Measurements from ENCODE around the gene METAP2.

The METAP2 gene

GRCh38 chr12:95545303-95545702 is 71.4 kb downstream of the METAP2 start:
- Histone ChIP-seq H3K9me3 (ENCODE audit: low read length) (peaks cover 7% of the 10 kb centered on the region; the same call in 1 of the 2 replicates), H3K9me2 (ENCODE audit: low read depth, low read length) (no peaks in the 10 kb centered on the region), H3K9ac (ENCODE audit: low read length) (no peak overlapping the region), H3K4me2 (ENCODE audit: low read length) (no peak overlapping the region), H3K36me3 (ENCODE audit: insufficient read depth, low read length) (no peaks in the 10 kb centered on the region; the same call in 1 of the 2 replicates), H3K4me1 (ENCODE audit: insufficient read depth, low read length, severe bottlenecking) (no peaks in the 10 kb centered on the region), H2AFZ (ENCODE audit: low read length) (no peak overlapping the region), H3K27me3 (ENCODE audit: insufficient read depth, low read length) (peaks cover 14% of the 10 kb centered on the region; the same call in 1 of the 2 replicates), H3K27ac (ENCODE audit: low read depth, low read length, poor library complexity, severe bottlenecking) (no peak overlapping the region), H3K4me3 (ENCODE audit: low read depth, low read length, poor library complexity, severe bottlenecking) (no peak overlapping the region), H4K20me1 (ENCODE audit: insufficient read depth, low read length) (no peaks in the 10 kb centered on the region), H3F3A (ENCODE audit: insufficient read depth, low read length) (no peaks in the 10 kb centered on the region), H3K79me2 (ENCODE audit: insufficient read depth, low read length) (no peaks in the 10 kb centered on the region)
- no peak for TF ChIP-seq CTCF (IDR thresholded peaks at IDR 0.05; ENCODE audit: low read length)
- TF ChIP-seq EZH2 (IDR thresholded peaks at IDR 0.05; ENCODE audit: borderline replicate concordance, low read length) = no peak

DNA sequence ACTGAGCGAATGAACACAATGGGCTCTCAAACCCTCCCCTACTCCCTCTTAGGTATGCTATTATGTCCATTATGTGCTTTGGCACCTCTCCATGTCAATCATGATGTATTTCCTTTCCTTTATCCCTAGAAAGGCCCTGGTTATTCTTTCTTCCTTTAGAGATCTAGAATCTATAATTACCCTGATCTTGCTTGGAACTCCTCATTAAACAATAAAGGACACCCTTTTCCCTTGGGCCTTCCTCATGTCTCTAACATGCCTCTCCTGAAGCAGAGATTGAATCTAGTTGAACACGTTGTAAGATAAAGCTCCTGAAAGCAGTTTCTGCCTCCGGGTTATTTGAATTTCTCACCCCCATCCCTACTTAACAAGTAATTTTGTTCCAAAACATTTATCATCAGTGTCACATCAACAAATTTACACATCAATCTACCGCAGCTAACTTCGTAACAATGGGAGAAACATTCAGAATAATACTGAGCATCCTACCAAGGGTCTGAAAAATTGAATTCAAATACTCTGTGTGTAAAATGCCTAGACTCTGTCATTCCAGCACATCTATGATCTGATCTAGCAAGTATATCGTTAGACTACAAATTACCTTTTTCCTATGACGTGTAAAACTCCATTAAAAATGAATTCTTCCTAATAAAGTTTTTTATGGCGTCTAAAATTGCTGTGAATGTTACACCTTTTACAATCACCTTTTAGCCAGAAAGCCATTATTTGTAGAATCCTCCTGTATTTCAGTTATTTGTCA is 72.0 kb downstream of the METAP2 start:
- no peak overlapping the region for H3K9ac ChIP-seq (ENCODE audit: low read length)
- H3K9me2 ChIP-seq (ENCODE audit: low read depth, low read length) = no peaks in the 10 kb centered on the region
- H3K4me2 ChIP-seq (ENCODE audit: low read length) = no peak overlapping the region

DNA sequence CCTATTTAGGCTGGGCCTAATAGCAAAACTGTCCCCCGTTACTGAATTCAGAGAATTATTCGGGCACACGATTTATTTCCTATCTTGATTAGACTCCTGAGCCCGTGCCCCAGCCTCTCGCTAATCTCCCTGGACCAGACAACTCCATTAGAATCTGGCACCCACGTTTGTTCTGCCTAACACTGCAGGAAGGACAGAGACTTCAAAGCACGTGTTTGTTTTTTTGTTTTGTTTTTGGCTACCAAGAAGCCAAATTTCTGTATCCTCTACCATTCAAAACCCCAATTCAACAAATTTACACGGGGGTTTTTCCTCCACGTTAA is 72.5 kb downstream of the METAP2 start:
- no peak overlapping the region for H3K9ac ChIP-seq (ENCODE audit: low read length)
- H3K9me2 ChIP-seq (ENCODE audit: low read depth, low read length) = no peaks in the 10 kb centered on the region
- H3K27ac ChIP-seq (ENCODE audit: low read depth, low read length, poor library complexity, severe bottlenecking) = no peak overlapping the region
- H3K27me3 ChIP-seq (ENCODE audit: insufficient read depth, low read length) = peaks cover 14% of the 10 kb centered on the region; the same call in 1 of the 2 replicates
- TF ChIP-seq EZH2 (IDR thresholded peaks at IDR 0.05; ENCODE audit: borderline replicate concordance, low read length) = no peak
- no peak for TF ChIP-seq CTCF (IDR thresholded peaks at IDR 0.05; ENCODE audit: low read length)
- no peaks in the 10 kb centered on the region for H3K79me2 ChIP-seq (ENCODE audit: insufficient read depth, low read length)
- H3K4me3 ChIP-seq (ENCODE audit: low read depth, low read length, poor library complexity, severe bottlenecking) = no peak overlapping the region
- no peaks in the 10 kb centered on the region for H3K4me1 ChIP-seq (ENCODE audit: insufficient read depth, low read length, severe bottlenecking)
- no peaks in the 10 kb centered on the region for H3F3A ChIP-seq (ENCODE audit: insufficient read depth, low read length)
- H2AFZ ChIP-seq (ENCODE audit: low read length) = no peak overlapping the region
- H3K4me2 ChIP-seq (ENCODE audit: low read length) = no peak overlapping the region
- no peaks in the 10 kb centered on the region; the same call in 1 of the 2 replicates for H3K36me3 ChIP-seq (ENCODE audit: insufficient read depth, low read length)
- H3K9me3 ChIP-seq (ENCODE audit: low read length) = peaks cover 7% of the 10 kb centered on the region; the same call in 1 of the 2 replicates
- no peaks in the 10 kb centered on the region for H4K20me1 ChIP-seq (ENCODE audit: insufficient read depth, low read length)

More for the DNA sequence above, 72.0 kb downstream of the METAP2 start:
- peaks cover 7% of the 10 kb centered on the region; the same call in 1 of the 2 replicates for H3K9me3 ChIP-seq (ENCODE audit: low read length)
- no peaks in the 10 kb centered on the region for H3K4me1 ChIP-seq (ENCODE audit: insufficient read depth, low read length, severe bottlenecking)
- TF ChIP-seq CTCF (IDR thresholded peaks at IDR 0.05; ENCODE audit: low read length) (no peak), EZH2 (IDR thresholded peaks at IDR 0.05; ENCODE audit: borderline replicate concordance, low read length) (no peak)
- H2AFZ ChIP-seq (ENCODE audit: low read length) = no peak overlapping the region
- no peak overlapping the region for H3K27ac ChIP-seq (ENCODE audit: low read depth, low read length, poor library complexity, severe bottlenecking)
- H3K79me2 ChIP-seq (ENCODE audit: insufficient read depth, low read length) = no peaks in the 10 kb centered on the region
- H3K27me3 ChIP-seq (ENCODE audit: insufficient read depth, low read length) = peaks cover 14% of the 10 kb centered on the region; the same call in 1 of the 2 replicates
- no peaks in the 10 kb centered on the region for H4K20me1 ChIP-seq (ENCODE audit: insufficient read depth, low read length)
- H3K4me3 ChIP-seq (ENCODE audit: low read depth, low read length, poor library complexity, severe bottlenecking) = no peak overlapping the region
- H3K36me3 ChIP-seq (ENCODE audit: insufficient read depth, low read length) = no peaks in the 10 kb centered on the region; the same call in 1 of the 2 replicates
- H3F3A ChIP-seq (ENCODE audit: insufficient read depth, low read length) = no peaks in the 10 kb centered on the region
